Osteocyte (in vitro differentiated cells): ENCODE data around the gene GNE. TPM values are rescaled to one million over a fixed set of nuclear protein-coding genes. Genes with fewer than 3 reads are reported as not detected.
"Not testable (repeated sequence)": the region's sequence is repeated elsewhere in the genome, so short reads cannot be mapped to it uniquely, and the experiment has no call there.

Experiments used
- DNase-seq: peaks from one replicate; pipeline ENCODE4 v3.0.0; 2021; ENCODE audit warnings: mixed read lengths; ENCODE audit not compliant: unreplicated experiment; ENCODE audit errors: extremely low spot score
- H3K27ac Mint-ChIP-seq: one replicate; pipeline ENCODE4 v1.8.0; 2021; ENCODE audit warnings: mild to moderate bottlenecking, mixed read lengths; ENCODE audit not compliant: unreplicated experiment
- H3K27me3 Mint-ChIP-seq: one replicate; pipeline ENCODE4 v1.8.0; 2021; ENCODE audit warnings: mixed read lengths; ENCODE audit not compliant: unreplicated experiment
- H3K36me3 Mint-ChIP-seq: one replicate; pipeline ENCODE4 v1.8.0; 2021; ENCODE audit warnings: mixed read lengths; ENCODE audit not compliant: unreplicated experiment
- H3K4me1 Mint-ChIP-seq: one replicate; pipeline ENCODE4 v1.8.0; 2021; ENCODE audit warnings: mixed read lengths; ENCODE audit not compliant: unreplicated experiment
- H3K4me3 Mint-ChIP-seq: one replicate; pipeline ENCODE4 v1.8.0; 2021; ENCODE audit warnings: mild to moderate bottlenecking, moderate library complexity, mixed read lengths; ENCODE audit not compliant: unreplicated experiment
- H3K9me3 Mint-ChIP-seq: one replicate; pipeline ENCODE4 v1.8.0; 2021; ENCODE audit warnings: mixed read lengths; ENCODE audit not compliant: unreplicated experiment
- CTCF ChIP-seq: fragments of 200-600 bp; sonication (generic); IDR thresholded peaks from 2 replicates; pipeline ENCODE4 v1.5.0; 2021; ENCODE audit warnings: antibody characterized with exemption, mild to moderate bottlenecking, moderate library complexity
- total RNA-seq: library from RNA; stranded (reverse); gene quantifications from 2 replicates; pipeline ENCODE4 v1.2.1, GENCODE V29; 2021

GNE gene
- total RNA-seq, 1 donor from 2014 or later, result 16.9 TPM

- H3K4me3 Mint-ChIP-seq, result no peak overlapping the region
- no peak for TF ChIP-seq CTCF
- peaks cover 29% of the 10 kb centered on the region for H3K4me1 Mint-ChIP-seq
- H3K36me3 Mint-ChIP-seq, result no peaks in the 10 kb centered on the region
- no peak for DNase-seq
- H3K9me3 Mint-ChIP-seq, result no peaks in the 10 kb centered on the region
- H3K27ac Mint-ChIP-seq, result no peak overlapping the region
- no peaks in the 10 kb centered on the region for H3K27me3 Mint-ChIP-seq
Observed at GRCh38 chr9:36297798-36298197, 39.5 kb upstream of the GNE start.

GRCh38 chr9:36294996-36295395, 36.7 kb upstream of the GNE start:
- peaks cover 29% of the 10 kb centered on the region for H3K4me1 Mint-ChIP-seq
- H3K4me3 Mint-ChIP-seq, H3K27ac Mint-ChIP-seq, H3K36me3 Mint-ChIP-seq, H3K27me3 Mint-ChIP-seq, H3K9me3 Mint-ChIP-seq, DNase-seq: not testable (repeated sequence)

DNA sequence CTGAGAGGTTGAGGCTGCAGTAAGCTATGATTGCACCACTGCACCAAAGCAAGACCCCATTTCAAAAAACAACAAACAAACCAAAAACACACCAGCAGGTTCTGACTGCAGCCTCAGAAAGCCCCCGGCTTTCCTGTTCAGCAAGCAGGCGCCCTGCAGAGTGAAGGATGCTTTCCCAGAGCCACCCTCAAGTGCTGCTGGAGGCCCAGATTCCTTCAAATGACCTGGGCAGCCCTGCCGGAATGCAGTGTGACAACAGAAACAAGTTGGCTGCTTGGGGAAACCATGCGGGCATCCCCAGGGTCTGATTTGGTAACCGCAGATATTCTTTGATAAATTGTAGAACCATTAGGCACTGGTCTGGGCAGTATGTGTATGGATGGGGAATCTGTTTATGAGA, 35.7 kb upstream of the GNE start:
- H3K27me3 Mint-ChIP-seq, result no peaks in the 10 kb centered on the region
- H3K4me1 Mint-ChIP-seq, result peaks cover 26% of the 10 kb centered on the region
- no peaks in the 10 kb centered on the region for H3K36me3 Mint-ChIP-seq
- no peak for DNase-seq
- H3K9me3 Mint-ChIP-seq, result no peaks in the 10 kb centered on the region
- no peak for TF ChIP-seq CTCF
- H3K27ac Mint-ChIP-seq, result no peak overlapping the region
- no peak overlapping the region for H3K4me3 Mint-ChIP-seq

- H3K4me1 Mint-ChIP-seq, result peaks cover 20% of the 10 kb centered on the region
- H3K36me3 Mint-ChIP-seq, result no peaks in the 10 kb centered on the region
- no peak overlapping the region for H3K27ac Mint-ChIP-seq
- no peak overlapping the region for H3K4me3 Mint-ChIP-seq
- H3K9me3 Mint-ChIP-seq, result no peaks in the 10 kb centered on the region
- no peak for DNase-seq
- no peaks in the 10 kb centered on the region for H3K27me3 Mint-ChIP-seq
- no peak for TF ChIP-seq CTCF
Observed at GRCh38 chr9:36293171-36293570, 34.9 kb upstream of the GNE start.

DNA sequence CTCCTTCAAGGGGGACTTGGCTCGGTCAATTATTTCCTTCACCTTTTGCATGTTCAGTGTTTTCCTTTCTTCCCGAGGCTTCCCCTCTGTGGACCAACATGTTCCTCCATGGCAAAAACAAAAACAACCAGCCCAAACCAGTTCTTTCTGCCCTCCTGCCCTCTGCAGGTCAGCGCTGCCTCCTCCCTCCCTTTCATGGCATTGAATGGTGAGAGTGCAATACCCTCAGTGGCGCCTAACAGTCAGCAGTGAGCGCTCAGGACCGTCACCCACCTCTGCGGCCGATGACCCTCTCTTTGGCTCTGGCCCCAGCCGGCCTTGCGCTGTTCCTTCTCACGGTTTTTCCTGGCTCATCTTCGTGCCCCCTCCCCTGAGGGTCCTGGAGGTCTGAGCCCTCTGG, 34.4 kb upstream of the GNE start:
- no peaks in the 10 kb centered on the region for H3K27me3 Mint-ChIP-seq
- H3K4me3 Mint-ChIP-seq, result no peak overlapping the region
- no peaks in the 10 kb centered on the region for H3K9me3 Mint-ChIP-seq
- no peak for DNase-seq
- H3K4me1 Mint-ChIP-seq, result peaks cover 18% of the 10 kb centered on the region
- no peak for TF ChIP-seq CTCF
- no peak overlapping the region for H3K27ac Mint-ChIP-seq
- no peaks in the 10 kb centered on the region for H3K36me3 Mint-ChIP-seq

DNA sequence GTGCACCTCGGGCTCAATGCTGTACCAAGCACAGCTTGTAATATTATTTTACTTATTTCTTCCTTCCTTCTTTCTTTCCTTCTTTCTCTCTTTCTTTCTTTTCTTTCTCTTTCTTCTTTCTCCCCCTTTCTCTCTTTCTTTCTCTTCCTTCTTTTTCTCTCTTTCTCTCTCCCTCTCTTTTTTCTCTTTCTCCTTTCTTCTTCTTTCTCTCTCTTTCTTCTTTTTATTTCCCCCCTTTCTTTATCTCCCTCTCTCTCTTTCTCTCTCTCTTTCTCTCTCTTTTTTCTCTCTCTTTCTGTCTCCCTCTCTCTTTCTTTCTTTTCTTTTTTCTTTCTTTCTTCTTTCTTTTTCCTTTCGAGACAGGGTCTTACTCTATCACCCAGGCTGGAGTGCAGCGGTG, 32.7 kb upstream of the GNE start:
- Mint-ChIP-seq H3K4me1 (peaks cover 10% of the 10 kb centered on the region), H3K27me3 (no peaks in the 10 kb centered on the region), H3K36me3 (no peaks in the 10 kb centered on the region), H3K9me3 (no peaks in the 10 kb centered on the region), H3K4me3 (no peak overlapping the region), H3K27ac (no peak overlapping the region)
- DNase-seq, result no peak
- no peak for TF ChIP-seq CTCF
